A549 (cell line): ENCODE data around the gene CACUL1. TPM values are rescaled to one million over a fixed set of nuclear protein-coding genes. Genes with fewer than 3 reads are reported as not detected.

ENCODE experiments used
- ATAC-seq, 2 experiments: fragments of 200-7000 bp in 1 of 2; fragments of >200 bp in 1 of 2; cut with Nextera tagmentation in 1 of 2; cut with Tn5 transposase in 1 of 2; 3 replicates each; pipeline versions ENCODE4 v1.8.0 to v1.9.1; 2018 to 2020; ENCODE audit warnings: mild to moderate bottlenecking in 1 of 2, moderate library complexity in 1 of 2
- CTCF ChIA-PET: fragments of 300-600 bp; sonication (Branson Sonifier 250); formaldehyde crosslinking; extraction: SDS; loops from one replicate; lab custom pipeline; 2021; ENCODE audit warnings: antibody characterized with exemption, inconsistent platforms; lab: Yijun Ruan, JAX
- POLR2A ChIA-PET: fragments of 350-600 bp; formaldehyde crosslinking; extraction: SDS; loops from one replicate; lab custom pipeline; 2021; ENCODE audit warnings: antibody characterized with exemption, inconsistent platforms; lab: Yijun Ruan, JAX
- DNase-seq, 2 experiments: peaks; one replicate each; pipeline versions ENCODE4 v3.0.0 to v3.0.0-alpha.2; 2011 to 2016; ENCODE audit warnings: low read depth in 1 of 2, low spot score in 1 of 2
- FAIRE-seq: peaks from 2 replicates; lab custom pipeline; 2011; peaks lifted over from hg19 to GRCh38; lab: Jason Lieb, UNC
- H3K27ac ChIP-seq, 2 experiments: fragments of >200 bp; sonication (Bioruptor Twin); formaldehyde crosslinking; 3 replicates each; pipeline ENCODE4 v1.5.1; 2016 to 2017
- H3K4me1 ChIP-seq: fragments of >200 bp; sonication (Bioruptor Twin); formaldehyde crosslinking; 3 replicates; pipeline ENCODE4 v1.6.1; 2016
- H3K4me2 ChIP-seq: fragments of >200 bp; sonication (Bioruptor Twin); formaldehyde crosslinking; 3 replicates; pipeline ENCODE4 v1.6.1; 2016
- H3K4me3 ChIP-seq: fragments of >200 bp; sonication (Bioruptor Twin); formaldehyde crosslinking; 3 replicates; pipeline ENCODE4 v1.5.1; 2016
- H3K9me3 ChIP-seq: fragments of >200 bp; sonication (Bioruptor Twin); formaldehyde crosslinking; 3 replicates; pipeline ENCODE4 v1.6.1; 2016
- CHD4 ChIP-seq: fragments of 200-600 bp; sonication (generic); IDR thresholded peaks from 2 replicates; pipeline ENCODE4 v1.6.1; 2016; ENCODE audit warnings: antibody characterized with exemption, mild to moderate bottlenecking, borderline replicate concordance
- CTCF ChIP-seq: fragments of >200 bp; sonication (Bioruptor Twin); formaldehyde crosslinking; IDR thresholded peaks from 3 replicates; pipeline ENCODE4 v1.5.1; 2016
- E2F6 ChIP-seq: IDR thresholded peaks from 2 replicates; pipeline ENCODE4 v1.6.1; 2012; ENCODE audit warnings: low read depth, borderline replicate concordance
- EHMT2 ChIP-seq: fragments of 200-600 bp; sonication (generic); IDR thresholded peaks from 2 replicates; pipeline ENCODE4 v1.6.1; 2016; ENCODE audit warnings: antibody characterized with exemption, low read depth, mild to moderate bottlenecking, moderate library complexity
- FOXS1 ChIP-seq: fragments of 250-450 bp; sonication (Bioruptor Pico); IDR thresholded peaks from 2 replicates; pipeline ENCODE4 v1.5.0; 2020; ENCODE audit warnings: mild to moderate bottlenecking, moderate library complexity
- HOXB5 ChIP-seq: fragments of 250-450 bp; sonication (Bioruptor Pico); IDR thresholded peaks from 2 replicates; pipeline ENCODE4 v1.5.0; 2020; ENCODE audit warnings: mild to moderate bottlenecking, moderate library complexity
- KDM5A ChIP-seq: fragments of 200-600 bp; sonication (generic); IDR thresholded peaks from 2 replicates; pipeline ENCODE4 v1.6.1; 2016; ENCODE audit warnings: antibody characterized with exemption, mild to moderate bottlenecking
- MAFK ChIP-seq: fragments of 450-650 bp; IDR thresholded peaks from 2 replicates; pipeline ENCODE4 v1.6.1; 2014; ENCODE audit not compliant: partially characterized antibody
- PBX3 ChIP-seq: IDR thresholded peaks from 2 replicates; pipeline ENCODE4 v1.6.1; 2012
- PHF8 ChIP-seq: fragments of 200-600 bp; sonication (generic); IDR thresholded peaks from 2 replicates; pipeline ENCODE4 v1.6.1; 2016; ENCODE audit warnings: low read depth, mild to moderate bottlenecking, antibody characterized with exemption, moderate library complexity, borderline replicate concordance
- POLR2A ChIP-seq: IDR thresholded peaks from 2 replicates; pipeline ENCODE4 v1.6.1; 2012; ENCODE audit warnings: mild to moderate bottlenecking, low read length
- RCOR1 ChIP-seq: fragments of 150-350 bp; IDR thresholded peaks from 2 replicates; pipeline ENCODE4 v1.6.1; 2014; ENCODE audit warnings: antibody characterized with exemption, low read length, low read depth
- RNF2 ChIP-seq: fragments of 200-600 bp; sonication (generic); IDR thresholded peaks from 2 replicates; pipeline ENCODE4 v1.6.1; 2016; ENCODE audit warnings: low read depth, mild to moderate bottlenecking, antibody characterized with exemption, moderate library complexity, borderline replicate concordance
- SMC3 ChIP-seq: fragments of >200 bp; sonication (Bioruptor Twin); formaldehyde crosslinking; IDR thresholded peaks from 3 replicates; pipeline ENCODE4 v1.6.1; 2018; ENCODE audit warnings: inconsistent platforms
- USF2 ChIP-seq: fragments of 450-650 bp; IDR thresholded peaks from 2 replicates; pipeline ENCODE4 v1.6.1; 2014; ENCODE audit warnings: antibody characterized with exemption
- ZFP36 ChIP-seq: fragments of 450-650 bp; IDR thresholded peaks from 2 replicates; pipeline ENCODE4 v1.6.1; 2014; ENCODE audit warnings: borderline replicate concordance; ENCODE audit not compliant: partially characterized antibody
- ZNF302 ChIP-seq: fragments of 250-450 bp; sonication (Bioruptor Pico); IDR thresholded peaks from 2 replicates; pipeline ENCODE4 v1.9.0; 2021; ENCODE audit warnings: inconsistent platforms, mild to moderate bottlenecking, moderate library complexity
- ZSCAN20 ChIP-seq: fragments of 250-450 bp; sonication (Bioruptor Pico); IDR thresholded peaks from 2 replicates; pipeline ENCODE4 v1.8.0; 2022; ENCODE audit warnings: mild to moderate bottlenecking, moderate library complexity
- WGBS: methylation state at CpG from one replicate; pipeline ENCODE4 v1.1.6; 2017; ENCODE audit errors: missing lambda C conversion rate; 5-methylcytosine and 5-hydroxymethylcytosine counted together
- polyA plus RNA-seq, 4 experiments: library from polyadenylated mRNA; depleted of rRNA in 3 of 4; stranded (reverse); fragments of >200 nt; fragmentation: RNase III in 1 of 4; extraction: RNeasy Plus Mini Kit Qiagen cat#74134 plus additional on column Dnase treatment in 1 of 4; gene quantifications; 2 replicates in 3 of 4; 3 replicates in 1 of 4; pipeline ENCODE4 v1.2.3, GENCODE V29; 2011 to 2017

Gene CACUL1
- polyA plus RNA-seq, 2 of the 4 experiments (the other 2 are of a cell fraction) = 8.7 to 15.6 TPM

GRCh38 chr10:118778727-118779126, 24.0 kb upstream of the CACUL1 start:
- CTCF ChIA-PET = no interaction called here
- TF ChIP-seq MAFK (no peak), KDM5A (no peak), ZFP36 (no peak), HOXB5 (CRISPR knock-in tag) (no peak), CTCF (no peak), FOXS1 (no peak)
- Histone ChIP-seq H3K27ac (no peak overlapping the region), H3K9me3 (peaks cover 3% of the 10 kb centered on the region; the same call in 2 of the 3 replicates), H3K4me3 (no peak overlapping the region), H3K4me1 (no peaks in the 10 kb centered on the region), H3K4me2 (no peak overlapping the region)
- POLR2A ChIA-PET = no interaction called here
- WGBS = 53% methylated on average over 7 of the region's 7 CpGs
- DNase-seq = no peak
- ATAC-seq = no peak
- no peak for FAIRE-seq

- DNase-seq (no peak), ATAC-seq (no peak), FAIRE-seq (no peak)
- TF ChIP-seq ZSCAN20 = no peak
- no peak for TF ChIP-seq ZNF302
- H3K9me3 ChIP-seq = peaks cover 3% of the 10 kb centered on the region; the same call in 2 of the 3 replicates
- no peak overlapping the region for H3K4me2 ChIP-seq
- ChIA-PET POLR2A (no interaction called here), CTCF (interaction anchor here (0.9 to 1.5 kb wide), 2 partner anchors 10 to 36 kb away, joined by 3 read pairs; no protein-coding TSS in a partner anchor)
- no peak overlapping the region for H3K27ac ChIP-seq
- WGBS = 44% methylated on average over 5 of the region's 5 CpGs
- H3K4me1 ChIP-seq = no peaks in the 10 kb centered on the region
- H3K4me3 ChIP-seq = no peak overlapping the region
These were observed 22.2 kb upstream of the CACUL1 start for GRCh38 chr10:118776960-118777359.

- ChIA-PET POLR2A (no interaction called here), CTCF (no interaction called here)
- 84% methylated on average over 3 of the region's 3 CpGs for WGBS
- DNase-seq (no peak), ATAC-seq (no peak), FAIRE-seq (no peak)
- Histone ChIP-seq H3K4me1 (no peaks in the 10 kb centered on the region), H3K4me2 (no peak overlapping the region), H3K4me3 (no peak overlapping the region), H3K27ac (no peak overlapping the region), H3K9me3 (peaks cover 3% of the 10 kb centered on the region; the same call in 2 of the 3 replicates)
- TF ChIP-seq PBX3 = no peak
- TF ChIP-seq USF2 = no peak
- TF ChIP-seq RCOR1 = no peak
- TF ChIP-seq CHD4 = no peak
- no peak for TF ChIP-seq E2F6
- TF ChIP-seq EHMT2 = no peak
These were observed 21.3 kb upstream of the CACUL1 start for GRCh38 chr10:118776033-118776432.

- Histone ChIP-seq H3K4me3 (no peak overlapping the region), H3K27ac (no peak overlapping the region), H3K4me1 (no peaks in the 10 kb centered on the region), H3K9me3 (peaks cover 3% of the 10 kb centered on the region; the same call in 2 of the 3 replicates), H3K4me2 (no peak overlapping the region)
- ChIA-PET POLR2A (no interaction called here), CTCF (no interaction called here)
- ATAC-seq = no peak
- TF ChIP-seq SMC3 = no peak
- no peak for TF ChIP-seq E2F6
- TF ChIP-seq POLR2A = no peak
- TF ChIP-seq KDM5A = no peak
- TF ChIP-seq PHF8 = no peak
- TF ChIP-seq RNF2 = no peak
- DNase-seq = no peak
- FAIRE-seq = no peak
- 22% methylated on average over 7 of the region's 7 CpGs for WGBS
These were observed 20.7 kb upstream of the CACUL1 start for GRCh38 chr10:118775478-118775877.
